Nucleus accumbens (tissue), 56 donors: Measurements from ENCODE around the gene RPN2.

Source experiments
- DNase-seq, 56 donors: peaks; one replicate each; lab custom pipeline; 2025; lab: John Stamatoyannopoulos, UW

The RPN2 gene

GRCh38 chr20:37285664-37286374, 106.7 kb downstream of the RPN2 start:
- DNase-seq = no peak

DNA sequence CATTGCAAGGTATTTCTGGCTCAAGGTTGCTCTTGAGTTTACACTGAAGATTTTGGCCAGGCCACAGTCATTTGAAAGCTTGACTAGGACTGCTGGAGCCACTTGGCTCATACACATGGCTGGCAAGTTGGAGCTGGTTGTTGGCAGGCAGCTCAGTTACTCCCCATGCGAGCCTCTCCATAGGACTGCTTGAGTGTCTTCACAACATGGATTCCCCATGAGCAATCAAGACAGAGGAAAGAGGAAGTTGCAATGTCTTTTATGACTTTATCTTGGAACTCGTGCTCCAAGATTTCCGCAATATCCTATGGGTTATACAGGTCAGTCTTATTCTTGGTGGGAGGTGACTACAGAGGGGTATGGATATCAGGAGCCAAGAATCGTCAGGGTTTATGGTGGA, 109.0 kb downstream of the RPN2 start:
- DNase-seq = peak in 1 of 56 donors; percentile 13

DNA sequence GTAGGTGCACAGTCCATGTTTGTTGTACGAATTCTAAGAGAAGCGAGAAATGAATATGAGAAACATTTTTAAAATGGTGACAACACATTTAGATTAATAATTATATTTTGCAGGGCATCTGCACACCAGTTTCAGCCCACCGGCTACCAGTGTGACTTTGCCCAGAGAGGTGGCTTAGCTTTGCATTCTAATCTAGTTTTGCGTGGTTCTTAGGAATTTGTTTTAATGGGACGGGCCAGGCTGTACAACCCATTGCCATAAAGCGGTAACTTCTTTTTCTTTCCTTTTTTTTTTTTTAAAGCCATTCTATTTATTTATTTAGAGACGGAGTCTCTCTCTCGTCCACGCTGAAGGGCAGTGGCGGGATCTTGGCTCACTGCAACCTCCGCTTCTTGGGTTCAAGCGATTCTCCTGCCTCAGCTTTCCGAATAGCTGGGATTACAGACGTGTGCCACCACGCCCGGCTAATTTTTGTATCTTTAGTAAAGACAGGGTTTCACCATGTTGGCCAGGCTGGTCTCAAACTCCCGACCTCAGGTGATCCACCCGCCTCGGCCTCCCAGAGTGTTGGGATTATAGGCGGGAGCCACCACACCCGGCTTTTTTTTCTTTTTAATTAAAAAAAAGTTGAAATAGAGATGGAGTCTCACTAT, 111.2 kb downstream of the RPN2 start:
- no peak for DNase-seq
